Esophagus muscularis mucosa (tissue), 4 donors: Measurements from ENCODE around the gene WFDC10A. TPM values are rescaled to one million over a fixed set of nuclear protein-coding genes. Genes with fewer than 3 reads are reported as not detected.
"Not testable (repeated sequence)": the region's sequence is repeated elsewhere in the genome, so short reads cannot be mapped to it uniquely, and the experiment has no call there.

ENCODE experiments used
- DNase-seq: peaks from one replicate; pipeline ENCODE4 v3.0.0-alpha.2; 2017; ENCODE audit errors: extremely low spot score
- H3K27ac ChIP-seq, 4 donors: fragments of 200-600 bp; sonication (generic); replicated peaks in 1 of 4; 1 replicate in 3 of 4; 2 replicates in 1 of 4; pipeline ENCODE4 v1.5.1; 2016 to 2019; ENCODE audit warnings: mild to moderate bottlenecking in 1 of 4
- H3K27me3 ChIP-seq, 4 donors: fragments of 200-600 bp; sonication (generic); one replicate each; pipeline versions ENCODE4 v1.5.1 to v1.6.0; 2016 to 2019
- H3K36me3 ChIP-seq, 4 donors: fragments of 200-600 bp; sonication (generic); one replicate each; pipeline ENCODE4 v1.5.1; 2016 to 2019
- H3K4me1 ChIP-seq, 4 donors: fragments of 200-600 bp; sonication (generic); one replicate each; pipeline ENCODE4 v1.5.1; 2016 to 2019
- H3K4me3 ChIP-seq, 4 donors: fragments of 200-600 bp; sonication (generic); 1 replicate in 2 of 4; 2 replicates in 2 of 4; pipeline ENCODE4 v1.5.1; 2016 to 2019; ENCODE audit warnings: mild to moderate bottlenecking in 4 of 4, moderate library complexity in 1 of 4
- H3K9me3 ChIP-seq, 4 donors: fragments of 200-600 bp; sonication (generic); 1 replicate in 3 of 4; 2 replicates in 1 of 4; pipeline ENCODE4 v1.5.1; 2016 to 2019
- EP300 ChIP-seq: sonication (generic); formaldehyde crosslinking; IDR thresholded peaks from one replicate; pipeline ENCODE4 v1.6.1; 2017; ENCODE audit warnings: antibody characterized with exemption
- POLR2A ChIP-seq: fragments of 450-650 bp; IDR thresholded peaks from one replicate; pipeline ENCODE4 v1.6.1; 2017; ENCODE audit warnings: antibody characterized with exemption, moderate library complexity, mild to moderate bottlenecking, low read depth
- POLR2AphosphoS5 ChIP-seq, 2 donors: sonication (generic); formaldehyde crosslinking; IDR thresholded peaks; one replicate each; pipeline ENCODE4 v1.6.1; 2017; ENCODE audit warnings: antibody characterized with exemption in 2 of 2
- WGBS: methylation state at CpG from one replicate; pipeline ENCODE4 v1.1.5; 2018; 5-methylcytosine and 5-hydroxymethylcytosine counted together
- intact Hi-C: fragments of 100-400 bp; cut with DNase I; formaldehyde crosslinking; loops from one replicate; pipeline ENCODE4 v1.15.1; 2023
- total RNA-seq, 4 donors: library from RNA; depleted of rRNA; stranded (reverse); fragments of >200 nt; gene quantifications; one replicate each; pipeline versions ENCODE4 v1.1.0 to v1.2.1, GENCODE V29; 2016
- TF ChIP-seq, protein P1 (sequence below), 3 experiments: fragments of 200-600 bp in 2 of 3; fragments of 450-650 bp in 1 of 3; sonication (generic) in 2 of 3; IDR thresholded peaks; one replicate each; pipeline ENCODE4 v1.5.1; 2017 to 2019; ENCODE audit warnings: antibody characterized with exemption in 3 of 3, mild to moderate bottlenecking in 2 of 3, moderate library complexity in 1 of 3

The WFDC10A gene
- total RNA-seq, 4 donors from 2014 or later = not detected

DNA sequence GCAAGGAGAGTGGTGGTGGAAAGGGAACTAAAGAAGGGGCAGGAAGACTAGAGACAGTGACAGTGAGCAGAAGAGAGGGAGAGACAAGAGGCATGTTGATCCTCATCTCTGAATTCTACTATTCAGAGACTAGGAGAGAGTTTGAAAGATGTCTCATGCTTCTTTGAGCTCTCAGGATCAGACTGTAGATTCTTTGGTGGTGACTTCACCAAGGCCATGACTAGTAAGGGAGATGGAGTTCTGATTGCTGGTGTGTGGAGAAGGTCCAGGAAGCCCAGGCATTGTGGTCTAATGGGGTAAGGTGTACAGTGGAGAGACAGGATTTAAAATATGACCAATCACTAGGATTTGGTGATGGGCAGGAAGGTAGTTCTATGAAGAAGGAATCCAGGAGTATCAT lies 832 bp downstream of the WFDC10A start:
- H3K4me3 ChIP-seq = no peak overlapping the region
- no peaks in the 10 kb centered on the region for H3K36me3 ChIP-seq
- no peak overlapping the region for H3K27ac ChIP-seq
- no peak for TF ChIP-seq POLR2A
- TF ChIP-seq, protein P1, sequence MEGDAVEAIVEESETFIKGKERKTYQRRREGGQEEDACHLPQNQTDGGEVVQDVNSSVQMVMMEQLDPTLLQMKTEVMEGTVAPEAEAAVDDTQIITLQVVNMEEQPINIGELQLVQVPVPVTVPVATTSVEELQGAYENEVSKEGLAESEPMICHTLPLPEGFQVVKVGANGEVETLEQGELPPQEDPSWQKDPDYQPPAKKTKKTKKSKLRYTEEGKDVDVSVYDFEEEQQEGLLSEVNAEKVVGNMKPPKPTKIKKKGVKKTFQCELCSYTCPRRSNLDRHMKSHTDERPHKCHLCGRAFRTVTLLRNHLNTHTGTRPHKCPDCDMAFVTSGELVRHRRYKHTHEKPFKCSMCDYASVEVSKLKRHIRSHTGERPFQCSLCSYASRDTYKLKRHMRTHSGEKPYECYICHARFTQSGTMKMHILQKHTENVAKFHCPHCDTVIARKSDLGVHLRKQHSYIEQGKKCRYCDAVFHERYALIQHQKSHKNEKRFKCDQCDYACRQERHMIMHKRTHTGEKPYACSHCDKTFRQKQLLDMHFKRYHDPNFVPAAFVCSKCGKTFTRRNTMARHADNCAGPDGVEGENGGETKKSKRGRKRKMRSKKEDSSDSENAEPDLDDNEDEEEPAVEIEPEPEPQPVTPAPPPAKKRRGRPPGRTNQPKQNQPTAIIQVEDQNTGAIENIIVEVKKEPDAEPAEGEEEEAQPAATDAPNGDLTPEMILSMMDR (IDR thresholded peaks at IDR 0.05) = no peak
- no peak for TF ChIP-seq POLR2AphosphoS5 (IDR thresholded peaks at IDR 0.05)
- no peak for TF ChIP-seq EP300
- no peaks in the 10 kb centered on the region for H3K27me3 ChIP-seq
- H3K9me3 ChIP-seq = no peaks in the 10 kb centered on the region
- H3K4me1 ChIP-seq = peaks cover 0 to 6% (median 0%) of the 10 kb centered on the region in 4 donors
- intact Hi-C loops = no loop called here
- no peak for DNase-seq

DNA sequence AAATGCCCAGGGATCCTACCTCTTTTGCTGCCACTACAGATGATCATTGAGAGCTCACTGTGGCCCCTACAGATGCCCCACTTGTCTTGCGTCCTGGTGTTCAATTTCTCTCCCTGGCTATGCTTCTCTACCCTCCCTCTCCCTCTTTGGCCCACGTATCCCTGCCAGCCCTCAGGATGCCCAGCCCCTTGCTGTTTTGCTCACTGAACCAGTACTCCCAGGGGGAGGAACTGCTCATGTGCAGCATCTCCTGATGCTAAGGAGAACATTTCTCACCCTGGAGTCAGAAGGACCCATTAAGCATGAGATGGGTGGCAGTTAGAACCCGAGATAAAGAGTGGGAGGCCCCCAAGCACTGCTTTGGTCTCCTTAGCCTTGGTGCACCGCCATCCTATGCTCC lies 1.6 kb downstream of the WFDC10A start, which contains the start of gene WFDC9:
Gene WFDC9 (minus strand): TSS at position 101 of the 400 bp plus-strand sequence. CDS start 21,103 bp downstream, outside the sequence.
- no peak for DNase-seq
- TF ChIP-seq POLR2AphosphoS5 (IDR thresholded peaks at IDR 0.05) (no peak), POLR2A (no peak)
- TF ChIP-seq, protein P1 (IDR thresholded peaks at IDR 0.05) = no peak
- peaks cover 0 to 6% (median 0%) of the 10 kb centered on the region in 4 donors for H3K4me1 ChIP-seq
- no peak within 1 kb of the TSS for H3K27ac ChIP-seq
- no peaks in the 10 kb centered on the region for H3K9me3 ChIP-seq
- H3K4me3 ChIP-seq = no peak within 1 kb of the TSS
- H3K27me3 ChIP-seq = no peaks in the 10 kb centered on the region
- WGBS = 68% methylated on average over 4 of the region's 4 CpGs
- intact Hi-C loops = no loop called here
- H3K36me3 ChIP-seq = no peaks in the 10 kb centered on the region

DNA sequence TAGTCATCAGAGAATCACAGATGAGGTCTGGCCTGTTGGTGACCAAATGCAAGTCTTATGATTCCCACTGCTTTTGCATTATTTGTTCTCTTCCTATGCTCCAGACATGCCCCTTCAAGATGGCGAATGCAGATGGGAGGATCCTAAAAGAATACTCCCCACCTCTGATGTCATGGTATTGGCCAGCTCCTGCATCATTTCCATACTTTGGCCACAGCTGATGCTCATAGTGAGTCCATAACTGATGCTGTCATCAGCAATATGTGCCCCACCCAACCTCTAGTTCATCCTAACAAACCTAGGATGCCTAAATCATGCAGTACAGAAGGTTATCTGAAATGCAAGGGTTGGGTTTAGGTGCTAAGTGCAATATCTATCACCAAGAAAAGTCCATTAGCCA lies 7.0 kb downstream of the WFDC10A start:
- intact Hi-C loops = no loop called here
- TF ChIP-seq, protein P1 (IDR thresholded peaks at IDR 0.05) = no peak
- TF ChIP-seq POLR2A (no peak), POLR2AphosphoS5 (IDR thresholded peaks at IDR 0.05) (no peak), EP300 (no peak)
- H3K4me3 ChIP-seq = no peak overlapping the region
- H3K9me3 ChIP-seq = no peaks in the 10 kb centered on the region
- no peak for DNase-seq
- no peaks in the 10 kb centered on the region for H3K27me3 ChIP-seq
- 95% methylated on average over 1 of the region's 1 CpG for WGBS
- no peaks in the 10 kb centered on the region for H3K36me3 ChIP-seq
- H3K4me1 ChIP-seq = no peaks in the 10 kb centered on the region
- no peak overlapping the region for H3K27ac ChIP-seq

DNA sequence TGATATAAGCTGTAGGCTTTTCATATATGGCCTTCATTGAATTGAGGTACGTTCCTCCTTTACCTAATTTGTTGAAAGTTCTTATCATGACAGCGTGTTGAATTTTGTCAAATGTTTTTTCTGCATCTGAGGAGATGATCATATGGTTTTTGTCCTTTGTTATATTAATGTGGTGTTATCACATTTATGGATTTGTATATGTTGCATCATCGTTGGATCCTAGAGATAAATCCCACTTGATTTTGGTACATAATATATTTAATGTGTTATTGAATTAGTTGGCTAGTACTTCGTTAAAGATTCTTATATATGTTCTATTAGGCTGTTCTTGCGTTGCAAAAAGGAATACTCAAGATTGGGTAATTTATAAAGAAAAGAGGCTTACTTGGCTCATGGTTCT lies 10.1 kb downstream of the WFDC10A start:
- TF ChIP-seq POLR2A (no peak), POLR2AphosphoS5 (IDR thresholded peaks at IDR 0.05) (no peak), EP300 (no peak)
- TF ChIP-seq, protein P1 (IDR thresholded peaks at IDR 0.05) = no peak
- intact Hi-C loops = no loop called here
- no peak for DNase-seq
- Histone ChIP-seq H3K36me3 (no peaks in the 10 kb centered on the region), H3K27ac (no peak overlapping the region), H3K9me3 (no peaks in the 10 kb centered on the region), H3K27me3 (no peaks in the 10 kb centered on the region), H3K4me1 (no peaks in the 10 kb centered on the region), H3K4me3 (no peak overlapping the region)
- WGBS = 82% methylated on average over 5 of the region's 5 CpGs

DNA sequence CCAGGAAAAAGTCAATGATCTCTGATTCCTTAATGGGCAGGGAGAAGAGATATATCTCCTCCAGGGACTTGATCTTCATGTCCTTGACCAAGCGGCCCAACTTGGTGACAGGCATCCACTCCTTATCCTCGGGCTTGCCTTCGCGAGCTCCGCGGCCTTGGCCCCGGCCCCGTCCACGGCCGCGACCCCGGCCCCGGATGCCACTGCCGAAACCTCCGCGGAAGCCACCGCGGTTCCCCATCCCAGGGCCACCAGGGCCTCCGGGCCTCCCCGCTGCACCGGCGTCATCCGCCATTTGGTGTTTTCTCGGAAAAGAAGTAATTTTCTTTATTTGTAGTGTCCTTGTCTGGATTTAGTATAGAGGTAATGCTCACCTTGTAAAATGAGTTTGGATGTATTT lies 11.5 kb downstream of the WFDC10A start:
- H3K4me3 ChIP-seq, H3K36me3 ChIP-seq, H3K4me1 ChIP-seq, H3K27ac ChIP-seq, H3K27me3 ChIP-seq, intact Hi-C loops, H3K9me3 ChIP-seq, DNase-seq: not testable (repeated sequence)
- 98% methylated on average over 24 of the region's 24 CpGs for WGBS

DNA sequence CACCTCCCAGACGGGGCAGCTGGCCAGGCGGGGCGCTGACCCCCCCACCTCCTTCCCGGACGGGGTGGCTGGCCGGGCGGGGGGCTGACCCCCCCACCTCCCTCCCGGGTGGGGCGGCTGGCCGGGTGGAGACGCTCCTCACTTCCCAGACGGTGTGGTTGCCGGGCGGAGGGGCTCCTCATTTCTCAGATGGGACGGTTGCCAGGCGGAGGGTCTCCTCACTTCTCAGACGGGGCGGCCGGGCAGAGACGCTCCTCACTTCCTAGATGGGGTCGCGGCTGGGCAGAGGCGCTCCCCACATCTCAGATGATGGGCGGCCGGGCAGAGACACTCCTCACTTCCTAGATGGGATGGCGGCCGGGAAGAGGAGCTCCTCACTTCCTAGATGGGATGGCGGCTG lies 16.3 kb downstream of the WFDC10A start:
- H3K27ac ChIP-seq, H3K4me3 ChIP-seq, intact Hi-C loops, H3K27me3 ChIP-seq, H3K9me3 ChIP-seq, DNase-seq, H3K36me3 ChIP-seq, H3K4me1 ChIP-seq: not testable (repeated sequence)
- WGBS = 89% methylated on average over 8 of the region's 28 CpGs
